ENCODE results near the gene GSE1. TPM values are rescaled to one million over a fixed set of nuclear protein-coding genes. Genes with fewer than 3 reads are reported as not detected.

Gene GSE1
- total RNA-seq, 2 experiments from 2014 or later: 8.6 to 10.1 TPM

- CTCF ChIA-PET: no interaction called here
- no peaks in the 10 kb centered on the region for H3K9me3 Mint-ChIP-seq
- DNase-seq: no peak
- no peaks in the 10 kb centered on the region for H3K4me1 Mint-ChIP-seq (ENCODE audit: low read depth)
- no peaks in the 10 kb centered on the region for H3K27me3 Mint-ChIP-seq (ENCODE audit: low read depth)
- H3K27ac Mint-ChIP-seq: no peak overlapping the region
- intact Hi-C loops (cut with micrococcal nuclease): no loop called here
- no peak overlapping the region for H3K4me3 Mint-ChIP-seq
- H3K36me3 Mint-ChIP-seq (ENCODE audit: low read depth): peaks cover 2% of the 10 kb centered on the region
Measured at GRCh38 chr16:85653290-85653891, 40.3 kb downstream of the GSE1 start.

- Mint-ChIP-seq H3K9me3 (no peaks in the 10 kb centered on the region), H3K4me1 (ENCODE audit: low read depth) (no peaks in the 10 kb centered on the region), H3K27ac (no peak overlapping the region), H3K36me3 (ENCODE audit: low read depth) (peaks cover 2% of the 10 kb centered on the region), H3K27me3 (ENCODE audit: low read depth) (no peaks in the 10 kb centered on the region), H3K4me3 (no peak overlapping the region)
- intact Hi-C loops (cut with micrococcal nuclease): no loop called here
- DNase-seq: no peak
- CTCF ChIA-PET: no interaction called here
Measured at GRCh38 chr16:85654251-85655095, 41.4 kb downstream of the GSE1 start.

GRCh38 chr16:85655216-85656129, 42.4 kb downstream of the GSE1 start:
- Mint-ChIP-seq H3K4me3 (no peak overlapping the region), H3K4me1 (ENCODE audit: low read depth) (no peaks in the 10 kb centered on the region), H3K27ac (no peak overlapping the region), H3K27me3 (ENCODE audit: low read depth) (no peaks in the 10 kb centered on the region), H3K9me3 (no peaks in the 10 kb centered on the region), H3K36me3 (ENCODE audit: low read depth) (peaks cover 6% of the 10 kb centered on the region)
- intact Hi-C loops (cut with micrococcal nuclease): no loop called here
- DNase-seq: no peak
- CTCF ChIA-PET: interaction anchor here (1.4 kb wide), 1 partner anchor 18 kb away, joined by 3 read pairs; no protein-coding TSS in a partner anchor

- Mint-ChIP-seq H3K9me3 (no peaks in the 10 kb centered on the region), H3K4me1 (ENCODE audit: low read depth) (no peaks in the 10 kb centered on the region), H3K4me3 (no peak overlapping the region), H3K27ac (no peak overlapping the region), H3K36me3 (ENCODE audit: low read depth) (peaks cover 6% of the 10 kb centered on the region), H3K27me3 (ENCODE audit: low read depth) (no peaks in the 10 kb centered on the region)
- no peak for DNase-seq
- intact Hi-C loops (cut with micrococcal nuclease): no loop called here
- CTCF ChIA-PET: interaction anchor here (1.4 to 3.2 kb wide), 2 partner anchors 17 to 60 kb away, joined by 3 to 34 read pairs; no protein-coding TSS in a partner anchor
Measured at GRCh38 chr16:85656351-85657266, 43.5 kb downstream of the GSE1 start.

GRCh38 chr16:85657267-85657650, 44.1 kb downstream of the GSE1 start:
- no peak overlapping the region for H3K27ac Mint-ChIP-seq
- H3K9me3 Mint-ChIP-seq: no peaks in the 10 kb centered on the region
- CTCF ChIA-PET: interaction anchor here (0.8 to 3.2 kb wide), 4 partner anchors 16 to 62 kb away, joined by 3 to 34 read pairs (median 6); no protein-coding TSS in a partner anchor
- H3K27me3 Mint-ChIP-seq (ENCODE audit: low read depth): no peaks in the 10 kb centered on the region
- H3K4me3 Mint-ChIP-seq: no peak overlapping the region
- no peaks in the 10 kb centered on the region for H3K4me1 Mint-ChIP-seq (ENCODE audit: low read depth)
- intact Hi-C loops (cut with micrococcal nuclease): no loop called here
- peaks cover 6% of the 10 kb centered on the region for H3K36me3 Mint-ChIP-seq (ENCODE audit: low read depth)
- no peak for DNase-seq

- Mint-ChIP-seq H3K4me1 (ENCODE audit: low read depth) (no peaks in the 10 kb centered on the region), H3K4me3 (no peak overlapping the region), H3K27me3 (ENCODE audit: low read depth) (no peaks in the 10 kb centered on the region), H3K27ac (no peak overlapping the region), H3K36me3 (ENCODE audit: low read depth) (peaks cover 6% of the 10 kb centered on the region), H3K9me3 (no peaks in the 10 kb centered on the region)
- CTCF ChIA-PET: interaction anchor here (0.6 to 3.2 kb wide), 7 partner anchors 10 to 242 kb away, joined by 3 to 34 read pairs (median 3); no protein-coding TSS in a partner anchor
- intact Hi-C loops (cut with micrococcal nuclease): no loop called here
- DNase-seq: no peak
Measured at GRCh38 chr16:85657996-85658395, 44.9 kb downstream of the GSE1 start.

GRCh38 chr16:85658504-85659326, 45.6 kb downstream of the GSE1 start:
- no peak overlapping the region for H3K27ac Mint-ChIP-seq
- intact Hi-C loops (cut with micrococcal nuclease): loop anchor here (1.0 kb wide), 1 partner anchor 60 kb away; no protein-coding TSS in a partner anchor
- H3K36me3 Mint-ChIP-seq (ENCODE audit: low read depth): peaks cover 6% of the 10 kb centered on the region
- no peaks in the 10 kb centered on the region for H3K4me1 Mint-ChIP-seq (ENCODE audit: low read depth)
- H3K4me3 Mint-ChIP-seq: no peak overlapping the region
- no peaks in the 10 kb centered on the region for H3K9me3 Mint-ChIP-seq
- CTCF ChIA-PET: interaction anchor here (0.6 to 3.2 kb wide), 13 partner anchors 10 to 243 kb away, joined by 3 to 34 read pairs (median 3); no protein-coding TSS in a partner anchor
- no peak for DNase-seq
- H3K27me3 Mint-ChIP-seq (ENCODE audit: low read depth): no peaks in the 10 kb centered on the region

GRCh38 chr16:85659336-85659735, 46.2 kb downstream of the GSE1 start:
- Mint-ChIP-seq H3K27ac (no peak overlapping the region), H3K4me3 (no peak overlapping the region), H3K4me1 (ENCODE audit: low read depth) (no peaks in the 10 kb centered on the region), H3K36me3 (ENCODE audit: low read depth) (peaks cover 6% of the 10 kb centered on the region), H3K27me3 (ENCODE audit: low read depth) (no peaks in the 10 kb centered on the region), H3K9me3 (no peaks in the 10 kb centered on the region)
- intact Hi-C loops (cut with micrococcal nuclease): loop anchor here (1.0 kb wide), 1 partner anchor 59 kb away; no protein-coding TSS in a partner anchor
- DNase-seq: no peak
- CTCF ChIA-PET: interaction anchor here (0.7 to 3.2 kb wide), 10 partner anchors 16 to 243 kb away, joined by 3 to 34 read pairs (median 4); no protein-coding TSS in a partner anchor

- DNase-seq: peak; percentile 81
- Mint-ChIP-seq H3K27me3 (ENCODE audit: low read depth) (no peaks in the 10 kb centered on the region), H3K4me3 (no peak overlapping the region), H3K9me3 (no peaks in the 10 kb centered on the region), H3K4me1 (ENCODE audit: low read depth) (no peaks in the 10 kb centered on the region), H3K27ac (no peak overlapping the region), H3K36me3 (ENCODE audit: low read depth) (peaks cover 6% of the 10 kb centered on the region)
- CTCF ChIA-PET: interaction anchor here (0.6 to 3.2 kb wide), 11 partner anchors 16 to 240 kb away, joined by 3 to 34 read pairs (median 4); no protein-coding TSS in a partner anchor
- intact Hi-C loops (cut with micrococcal nuclease): loop anchor here (1.0 kb wide), 1 partner anchor 58 kb away; no protein-coding TSS in a partner anchor
Measured at GRCh38 chr16:85659805-85660511, 46.8 kb downstream of the GSE1 start.
